ENCODE results near the gene LRRC42.
"Not testable (repeated sequence)": the region's sequence is repeated elsewhere in the genome, so short reads cannot be mapped to it uniquely, and the experiment has no call there.

LRRC42 gene

GRCh38 chr1:53967409-53968124 lies 21.4 kb downstream of the LRRC42 start:
- no peak for DNase-seq (ENCODE audit: low read depth)

GRCh38 chr1:53968125-53968513 lies 22.0 kb downstream of the LRRC42 start:
- no peak for DNase-seq (ENCODE audit: low read depth)

DNA sequence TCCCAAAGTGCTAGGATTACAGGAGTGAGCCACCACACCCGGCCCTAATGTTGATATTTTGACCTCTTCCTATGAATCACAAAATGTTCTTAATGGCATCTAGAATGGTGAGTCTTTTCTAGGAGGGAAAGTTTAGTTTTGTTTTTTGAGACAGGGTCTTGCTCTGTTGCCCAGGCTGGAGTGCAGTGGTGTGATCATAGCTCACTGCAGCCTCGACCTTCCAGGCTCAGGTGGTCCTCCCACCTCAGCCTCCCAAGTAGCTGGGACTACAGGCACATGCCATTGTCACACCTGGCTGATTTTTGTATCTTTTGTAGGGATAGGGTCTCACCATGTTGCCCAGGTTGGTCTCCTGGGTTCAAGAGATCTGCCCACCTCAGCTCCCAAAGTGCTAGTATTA lies 23.2 kb downstream of the LRRC42 start:
- not testable (repeated sequence) for DNase-seq (ENCODE audit: low read depth)

DNA sequence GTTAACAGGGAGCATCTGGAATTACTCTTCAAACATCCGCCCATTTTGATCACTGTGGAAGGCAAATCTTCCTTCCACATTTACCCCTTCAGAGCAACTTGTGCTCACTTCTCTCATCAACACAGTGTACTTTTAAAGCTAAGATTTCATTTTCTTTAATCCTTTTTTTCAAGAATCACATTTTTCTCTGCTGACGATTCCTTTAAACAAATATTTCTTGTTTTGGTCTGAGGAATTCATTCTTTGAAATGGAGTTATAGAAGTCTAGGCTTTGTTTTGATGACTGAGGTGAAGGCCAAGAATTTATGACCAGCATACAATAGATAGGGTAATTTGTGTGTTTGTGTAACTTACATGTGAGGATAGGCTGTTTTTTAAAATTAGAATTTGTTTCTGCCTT lies 25.6 kb downstream of the LRRC42 start:
- no peak for DNase-seq (ENCODE audit: low read depth)

DNA sequence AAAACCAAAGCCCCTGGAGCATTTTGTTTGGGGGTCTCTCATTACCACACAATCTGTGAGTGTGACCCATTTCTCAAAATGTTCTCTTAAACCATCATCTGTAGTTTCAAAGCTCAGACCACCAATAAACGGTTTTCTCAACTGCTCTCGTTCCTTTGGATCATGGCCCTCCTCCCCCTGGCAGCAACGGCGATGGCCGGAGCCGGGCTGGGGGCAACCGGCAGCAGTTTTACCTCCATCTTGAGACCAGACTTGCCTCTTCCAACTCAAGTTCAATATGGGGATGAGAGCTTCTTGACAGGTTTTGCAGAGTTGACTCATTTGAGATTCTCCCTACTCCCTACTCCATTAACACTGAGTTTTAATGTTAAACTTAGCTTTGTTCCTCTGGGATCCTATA lies 29.7 kb downstream of the LRRC42 start:
- no peak for DNase-seq (ENCODE audit: low read depth)

- DNase-seq (ENCODE audit: low read depth), result no peak
Observed at GRCh38 chr1:53979712-53980450, 33.7 kb downstream of the LRRC42 start.

GRCh38 chr1:53981220-53981619 lies 35.1 kb downstream of the LRRC42 start:
- no peak for DNase-seq (ENCODE audit: low read depth)

- no peak for DNase-seq (ENCODE audit: low read depth)
Observed at GRCh38 chr1:53982034-53982762, 36.0 kb downstream of the LRRC42 start.

- no peak for DNase-seq (ENCODE audit: low read depth)
Observed at GRCh38 chr1:53982763-53983104, 36.6 kb downstream of the LRRC42 start.

GRCh38 chr1:53984726-53985125 lies 38.6 kb downstream of the LRRC42 start:
- no peak for DNase-seq (ENCODE audit: low read depth)

DNA sequence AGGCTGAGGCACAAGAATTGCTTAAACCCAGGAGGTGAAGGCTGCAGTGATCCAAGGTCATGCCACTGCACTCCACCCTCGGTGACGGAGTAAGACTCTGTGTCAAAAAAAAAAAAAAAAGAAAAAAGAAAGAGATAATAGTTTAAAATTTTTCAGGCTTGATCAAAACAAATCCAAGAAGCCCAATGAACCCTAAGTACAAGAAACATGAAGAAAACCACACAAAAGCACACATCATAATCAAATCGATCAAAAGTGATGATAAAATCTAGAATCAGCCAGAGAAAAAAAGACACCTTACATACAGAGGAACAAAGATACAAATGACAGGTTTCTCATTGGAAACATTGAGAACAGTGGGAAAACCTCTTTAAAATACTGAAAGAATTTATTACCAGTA lies 40.3 kb downstream of the LRRC42 start:
- DNase-seq (ENCODE audit: low read depth), result no peak

- no peak for DNase-seq (ENCODE audit: low read depth)
Observed at GRCh38 chr1:53987880-53988279, 41.7 kb downstream of the LRRC42 start.

DNA sequence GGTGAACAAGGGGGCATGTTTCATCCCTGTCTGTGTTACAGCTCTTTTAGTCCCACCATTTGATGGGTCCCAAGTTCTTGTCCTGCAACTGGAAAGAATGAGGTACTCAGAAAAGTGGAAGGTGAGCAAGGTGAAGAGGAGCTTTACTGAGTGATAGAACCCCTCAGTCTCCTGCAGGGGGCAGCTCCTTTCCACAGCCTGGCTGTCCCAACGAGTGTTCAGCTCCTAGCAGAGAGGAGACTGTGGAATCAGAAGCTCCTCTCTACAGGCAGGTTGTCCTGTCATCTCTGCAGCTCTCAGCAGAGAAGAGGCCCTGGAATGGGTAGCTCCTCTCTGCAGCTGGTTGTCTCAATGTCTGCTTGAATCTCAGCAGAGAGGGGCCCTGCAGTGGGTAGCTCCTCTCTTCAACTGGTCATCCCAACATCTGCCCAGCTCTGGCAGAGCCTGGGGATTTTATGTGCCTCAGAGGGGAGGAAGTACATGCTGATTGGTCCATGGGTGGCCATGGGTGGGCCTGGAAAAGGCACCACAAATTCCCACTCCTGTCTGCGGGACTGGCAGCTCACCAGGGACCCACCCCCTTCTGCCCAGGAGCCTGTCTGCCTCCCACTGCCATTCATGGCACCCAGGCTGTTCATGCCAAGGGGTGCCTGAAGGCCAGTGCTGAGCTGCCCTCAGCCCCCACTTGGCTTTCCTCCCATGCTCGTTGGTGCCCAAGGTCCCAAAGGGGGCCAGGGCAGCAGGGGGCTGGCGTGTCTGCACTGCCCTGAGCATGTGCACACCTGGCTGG lies 46.1 kb downstream of the LRRC42 start:
- no peak for DNase-seq (ENCODE audit: low read depth)

DNA sequence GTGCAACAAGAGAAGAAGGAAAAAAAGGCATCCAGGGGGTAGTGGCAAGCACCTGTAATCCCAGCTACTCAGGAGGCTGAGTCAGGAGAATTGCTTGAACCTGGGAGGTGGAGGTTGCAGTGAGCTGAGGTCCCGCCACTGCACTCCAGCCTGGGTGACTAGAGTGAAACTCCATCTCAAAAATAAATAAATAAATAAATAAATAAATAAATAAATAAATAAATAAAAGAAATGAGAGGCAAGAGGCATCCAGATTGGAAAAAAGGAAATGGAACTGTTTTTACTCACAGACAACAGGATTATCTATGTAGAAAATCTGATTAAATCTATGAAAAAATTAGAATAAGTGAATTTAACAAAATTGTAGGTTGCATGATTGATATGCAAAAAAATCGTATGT lies 48.4 kb downstream of the LRRC42 start:
- not testable (repeated sequence) for DNase-seq (ENCODE audit: low read depth)

DNA sequence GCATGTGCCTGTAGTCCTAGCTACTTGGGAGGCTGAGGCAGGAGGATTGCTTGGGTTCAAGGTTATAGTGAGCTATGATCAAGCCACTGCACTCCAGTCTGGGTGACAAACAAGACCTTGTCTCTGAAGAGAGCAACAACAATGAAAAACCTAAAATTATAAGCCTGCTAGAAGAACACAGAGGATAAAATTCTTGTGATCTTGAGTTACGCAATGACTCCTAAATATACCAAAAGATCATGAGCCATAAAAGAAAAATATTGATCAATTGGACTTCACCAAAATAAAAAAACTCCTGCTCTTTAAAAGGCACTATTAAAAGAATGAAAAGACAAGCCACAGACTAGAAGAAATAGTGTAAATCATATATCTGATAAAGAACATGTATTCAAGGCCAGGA lies 49.5 kb downstream of the LRRC42 start:
- no peak for DNase-seq (ENCODE audit: low read depth)

- DNase-seq (ENCODE audit: low read depth), result no peak
Observed at GRCh38 chr1:53998223-53998622, 52.1 kb downstream of the LRRC42 start.

DNA sequence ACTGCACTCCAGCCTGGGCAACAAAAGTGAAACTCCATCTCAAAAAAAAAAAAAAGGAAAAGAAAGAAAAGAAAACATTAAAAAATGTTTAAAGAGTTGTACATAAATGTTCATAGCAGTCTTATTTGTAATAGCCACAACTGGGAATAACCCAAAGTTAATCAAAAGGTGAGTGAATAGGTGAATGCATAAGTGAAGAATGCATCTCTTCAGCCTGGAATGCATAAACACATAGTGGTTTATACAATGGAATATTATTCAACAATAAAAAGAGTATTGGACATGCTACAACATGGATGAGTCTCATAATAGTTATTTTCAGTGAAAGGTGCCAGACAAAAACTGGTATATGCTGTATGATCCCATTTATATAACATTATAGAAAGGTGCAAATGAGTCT lies 53.8 kb downstream of the LRRC42 start:
- no peak for DNase-seq (ENCODE audit: low read depth)

DNA sequence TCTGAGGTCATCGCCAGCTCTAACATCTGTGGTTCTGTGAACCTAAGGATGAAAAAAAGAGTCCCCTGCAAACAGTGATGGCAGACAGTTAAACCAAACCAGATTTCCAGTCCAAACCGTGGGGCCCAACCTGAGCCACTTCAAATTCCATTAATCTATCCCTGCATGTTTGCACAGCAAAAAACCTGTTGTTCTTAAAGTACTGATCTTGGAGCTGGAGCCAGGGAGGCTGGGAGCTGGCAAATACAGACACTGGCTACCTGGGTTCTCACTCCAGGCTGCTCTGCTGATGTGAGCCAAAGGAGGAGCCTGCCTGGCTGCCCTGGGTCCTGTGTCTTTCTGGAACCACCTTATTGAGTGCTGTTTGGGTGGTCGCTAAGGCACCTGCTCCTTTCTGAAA lies 55.4 kb downstream of the LRRC42 start:
- no peak for DNase-seq (ENCODE audit: low read depth)

- DNase-seq (ENCODE audit: low read depth), result no peak
Observed at GRCh38 chr1:54002544-54003248, 56.5 kb downstream of the LRRC42 start.

- no peak for DNase-seq (ENCODE audit: low read depth)
Observed at GRCh38 chr1:54003249-54003646, 57.1 kb downstream of the LRRC42 start.

DNA sequence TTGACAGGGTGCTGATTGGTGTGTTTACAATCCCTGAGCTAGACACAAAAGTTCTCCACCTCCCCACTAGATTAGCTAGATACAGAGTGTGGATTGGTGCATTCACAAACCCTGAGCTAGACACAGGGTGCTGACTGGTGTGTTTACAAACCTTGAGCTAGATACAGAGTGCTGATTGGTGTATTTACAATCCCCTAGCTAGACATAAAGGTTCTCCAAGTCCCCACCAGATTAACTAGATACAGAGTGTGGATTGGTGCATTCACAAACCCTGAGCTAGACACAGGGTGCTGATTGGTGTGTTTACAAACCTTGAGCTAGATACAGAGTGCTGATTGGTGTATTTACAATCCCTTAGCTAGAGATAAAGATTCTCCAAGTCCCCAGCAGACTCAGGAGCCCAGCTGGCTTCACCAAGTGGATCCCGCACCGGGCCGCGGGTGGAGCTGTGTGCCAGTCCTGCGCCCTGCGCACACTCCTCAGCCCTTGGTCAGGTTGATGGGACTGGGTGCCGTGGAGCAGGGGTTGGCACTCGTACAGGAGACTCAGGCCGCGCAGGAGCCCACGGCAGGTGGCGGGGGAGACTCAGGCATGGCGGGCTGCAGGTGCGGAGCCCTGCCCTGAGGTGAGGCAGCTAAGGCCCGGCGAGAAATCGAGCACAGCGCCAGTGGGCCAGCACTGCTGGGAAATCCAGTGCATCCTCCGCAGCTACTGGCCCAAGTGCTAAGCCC lies 57.8 kb downstream of the LRRC42 start:
- not testable (repeated sequence) for DNase-seq (ENCODE audit: low read depth)
